T-helper 17 cell (primary cell): ENCODE measurements around the gene KIF6. TPM values are rescaled to one million over a fixed set of nuclear protein-coding genes. Genes with fewer than 3 reads are reported as not detected.

Experiments used
- ATAC-seq: fragments of 150-1000 bp; cut with Tn5 transposase; 2 replicates; pipeline ENCODE4 v1.10.0; 2021; ENCODE audit warnings: mild to moderate bottlenecking, moderate library complexity
- DNase-seq, 3 donors: peaks; one replicate each; pipeline versions ENCODE4 v3.0.0 to v3.0.0-alpha.2; 2020 to 2021
- H3K9me3 ChIP-seq: one replicate; pipeline ENCODE4 v1.7.0; 2013; ENCODE audit warnings: low read length, mild to moderate bottlenecking; ENCODE audit not compliant: control insufficient read depth, poor library complexity, severe bottlenecking
- H3K27ac Mint-ChIP-seq: one replicate; pipeline ENCODE4 v1.8.0; 2022; ENCODE audit warnings: mild to moderate bottlenecking, moderate library complexity, mixed read lengths
- H3K27me3 Mint-ChIP-seq: one replicate; pipeline ENCODE4 v1.8.0; 2022; ENCODE audit warnings: mixed read lengths
- H3K36me3 Mint-ChIP-seq: one replicate; pipeline ENCODE4 v1.8.0; 2022; ENCODE audit warnings: low read depth, mixed read lengths
- H3K4me1 Mint-ChIP-seq: one replicate; pipeline ENCODE4 v1.8.0; 2022; ENCODE audit warnings: mild to moderate bottlenecking, mixed read lengths
- H3K4me3 Mint-ChIP-seq: one replicate; pipeline ENCODE4 v1.8.0; 2022; ENCODE audit warnings: mild to moderate bottlenecking, moderate library complexity, mixed read lengths
- total RNA-seq, 4 donors: library from RNA in 2 of 4; stranded (reverse) in 2 of 4; gene quantifications; one replicate each; pipeline ENCODE4 v1.2.3 and lab custom pipeline; 2022 to 2026

KIF6 gene
- total RNA-seq, 2 donors from 2014 or later: 0.40 TPM; not detected in 1

GRCh38 chr6:39362487-39362865, 362.7 kb downstream of the KIF6 start:
- no peaks in the 10 kb centered on the region for H3K9me3 ChIP-seq
- Mint-ChIP-seq H3K4me1 (peaks cover 2% of the 10 kb centered on the region), H3K36me3 (no peaks in the 10 kb centered on the region), H3K27me3 (peaks cover 47% of the 10 kb centered on the region), H3K27ac (no peak overlapping the region), H3K4me3 (no peak overlapping the region)
- ATAC-seq (no peak), DNase-seq (no peak)

- no peaks in the 10 kb centered on the region for H3K36me3 Mint-ChIP-seq
- H3K27ac Mint-ChIP-seq: no peak overlapping the region
- DNase-seq (peak in 2 of 3 donors; percentile 9 to 28), ATAC-seq (peak; percentile 67)
- H3K9me3 ChIP-seq: no peaks in the 10 kb centered on the region
- no peak overlapping the region for H3K4me3 Mint-ChIP-seq
- peaks cover 2% of the 10 kb centered on the region for H3K4me1 Mint-ChIP-seq
- H3K27me3 Mint-ChIP-seq: peaks cover 44% of the 10 kb centered on the region
Measured at GRCh38 chr6:39361657-39362486, 363.3 kb downstream of the KIF6 start.

GRCh38 chr6:39360378-39360777, 364.8 kb downstream of the KIF6 start:
- no peak overlapping the region for H3K4me3 Mint-ChIP-seq
- H3K36me3 Mint-ChIP-seq: no peaks in the 10 kb centered on the region
- peaks cover 33% of the 10 kb centered on the region for H3K27me3 Mint-ChIP-seq
- peaks cover 2% of the 10 kb centered on the region for H3K4me1 Mint-ChIP-seq
- no peak overlapping the region for H3K27ac Mint-ChIP-seq
- no peak for DNase-seq
- H3K9me3 ChIP-seq: no peaks in the 10 kb centered on the region
- no peak for ATAC-seq

- ATAC-seq (no peak), DNase-seq (no peak)
- no peak overlapping the region for H3K4me3 Mint-ChIP-seq
- H3K9me3 ChIP-seq: no peaks in the 10 kb centered on the region
- no peaks in the 10 kb centered on the region for H3K36me3 Mint-ChIP-seq
- H3K4me1 Mint-ChIP-seq: peaks cover 2% of the 10 kb centered on the region
- peaks cover 30% of the 10 kb centered on the region for H3K27me3 Mint-ChIP-seq
- no peak overlapping the region for H3K27ac Mint-ChIP-seq
Measured at GRCh38 chr6:39357998-39358686, 367.1 kb downstream of the KIF6 start.

GRCh38 chr6:39353698-39354315, 371.4 kb downstream of the KIF6 start:
- no peak for ATAC-seq
- H3K27me3 Mint-ChIP-seq: peaks cover 13% of the 10 kb centered on the region

GRCh38 chr6:39350723-39351505, 374.3 kb downstream of the KIF6 start:
- Mint-ChIP-seq H3K36me3 (no peaks in the 10 kb centered on the region), H3K27me3 (peaks cover 14% of the 10 kb centered on the region), H3K4me3 (no peak overlapping the region), H3K4me1 (peaks cover 5% of the 10 kb centered on the region), H3K27ac (no peak overlapping the region)
- H3K9me3 ChIP-seq: no peaks in the 10 kb centered on the region
- ATAC-seq (no peak), DNase-seq (no peak)

More at GRCh38 chr6:39353698-39354315, 371.4 kb downstream of the KIF6 start:
- Mint-ChIP-seq H3K27ac (no peak overlapping the region), H3K4me3 (no peak overlapping the region), H3K36me3 (no peaks in the 10 kb centered on the region), H3K4me1 (no peaks in the 10 kb centered on the region)
- H3K9me3 ChIP-seq: no peaks in the 10 kb centered on the region
- no peak for DNase-seq

- ATAC-seq (no peak), DNase-seq (no peak)
- H3K4me1 Mint-ChIP-seq: peaks cover 8% of the 10 kb centered on the region
- no peak overlapping the region for H3K27ac Mint-ChIP-seq
- H3K4me3 Mint-ChIP-seq: no peak overlapping the region
- H3K9me3 ChIP-seq: no peaks in the 10 kb centered on the region
- peaks cover 20% of the 10 kb centered on the region for H3K27me3 Mint-ChIP-seq
- H3K36me3 Mint-ChIP-seq: no peaks in the 10 kb centered on the region
Measured at GRCh38 chr6:39348740-39349139, 376.5 kb downstream of the KIF6 start.

GRCh38 chr6:39347906-39348585, 377.2 kb downstream of the KIF6 start:
- H3K4me1 Mint-ChIP-seq: peaks cover 8% of the 10 kb centered on the region
- ATAC-seq: peak; percentile 65
- no peak overlapping the region for H3K4me3 Mint-ChIP-seq
- H3K9me3 ChIP-seq: no peaks in the 10 kb centered on the region
- DNase-seq: peak in 1 of 3 donors; percentile 26
- no peak overlapping the region for H3K27ac Mint-ChIP-seq
- H3K27me3 Mint-ChIP-seq: peaks cover 16% of the 10 kb centered on the region
- H3K36me3 Mint-ChIP-seq: no peaks in the 10 kb centered on the region

- Mint-ChIP-seq H3K4me1 (peaks cover 8% of the 10 kb centered on the region), H3K4me3 (no peak overlapping the region), H3K27ac (no peak overlapping the region), H3K36me3 (no peaks in the 10 kb centered on the region), H3K27me3 (peaks cover 16% of the 10 kb centered on the region)
- no peaks in the 10 kb centered on the region for H3K9me3 ChIP-seq
- DNase-seq (no peak), ATAC-seq (no peak)
Measured at GRCh38 chr6:39347206-39347605, 378.0 kb downstream of the KIF6 start.

GRCh38 chr6:39344821-39345280, 380.4 kb downstream of the KIF6 start:
- ATAC-seq: no peak
- H3K9me3 ChIP-seq: no peaks in the 10 kb centered on the region
- peaks cover 16% of the 10 kb centered on the region for H3K27me3 Mint-ChIP-seq
- H3K36me3 Mint-ChIP-seq: no peaks in the 10 kb centered on the region
- H3K4me3 Mint-ChIP-seq: no peak overlapping the region
- no peak overlapping the region for H3K27ac Mint-ChIP-seq
- no peak for DNase-seq
- peaks cover 8% of the 10 kb centered on the region for H3K4me1 Mint-ChIP-seq

GRCh38 chr6:39343396-39343870, 381.8 kb downstream of the KIF6 start:
- Mint-ChIP-seq H3K4me1 (peaks cover 8% of the 10 kb centered on the region), H3K27me3 (peaks cover 10% of the 10 kb centered on the region), H3K27ac (no peak overlapping the region), H3K4me3 (no peak overlapping the region), H3K36me3 (no peaks in the 10 kb centered on the region)
- no peaks in the 10 kb centered on the region for H3K9me3 ChIP-seq
- DNase-seq: no peak
- no peak for ATAC-seq

- no peaks in the 10 kb centered on the region for H3K9me3 ChIP-seq
- peaks cover 10% of the 10 kb centered on the region for H3K27me3 Mint-ChIP-seq
- H3K36me3 Mint-ChIP-seq: no peaks in the 10 kb centered on the region
- no peak overlapping the region for H3K27ac Mint-ChIP-seq
- H3K4me1 Mint-ChIP-seq: peaks cover 6% of the 10 kb centered on the region
- DNase-seq (no peak), ATAC-seq (no peak)
- no peak overlapping the region for H3K4me3 Mint-ChIP-seq
Measured at GRCh38 chr6:39342692-39343395, 382.4 kb downstream of the KIF6 start.
